Measurements from ENCODE around the gene TMEM63B.

GRCh38 chr6:44081753-44082152, 45.6 kb upstream of the TMEM63B start:
- TF ChIP-seq, protein P1, sequence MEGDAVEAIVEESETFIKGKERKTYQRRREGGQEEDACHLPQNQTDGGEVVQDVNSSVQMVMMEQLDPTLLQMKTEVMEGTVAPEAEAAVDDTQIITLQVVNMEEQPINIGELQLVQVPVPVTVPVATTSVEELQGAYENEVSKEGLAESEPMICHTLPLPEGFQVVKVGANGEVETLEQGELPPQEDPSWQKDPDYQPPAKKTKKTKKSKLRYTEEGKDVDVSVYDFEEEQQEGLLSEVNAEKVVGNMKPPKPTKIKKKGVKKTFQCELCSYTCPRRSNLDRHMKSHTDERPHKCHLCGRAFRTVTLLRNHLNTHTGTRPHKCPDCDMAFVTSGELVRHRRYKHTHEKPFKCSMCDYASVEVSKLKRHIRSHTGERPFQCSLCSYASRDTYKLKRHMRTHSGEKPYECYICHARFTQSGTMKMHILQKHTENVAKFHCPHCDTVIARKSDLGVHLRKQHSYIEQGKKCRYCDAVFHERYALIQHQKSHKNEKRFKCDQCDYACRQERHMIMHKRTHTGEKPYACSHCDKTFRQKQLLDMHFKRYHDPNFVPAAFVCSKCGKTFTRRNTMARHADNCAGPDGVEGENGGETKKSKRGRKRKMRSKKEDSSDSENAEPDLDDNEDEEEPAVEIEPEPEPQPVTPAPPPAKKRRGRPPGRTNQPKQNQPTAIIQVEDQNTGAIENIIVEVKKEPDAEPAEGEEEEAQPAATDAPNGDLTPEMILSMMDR (IDR thresholded peaks at IDR 0.05), result no peak
- TF ChIP-seq POLR2A (IDR thresholded peaks at IDR 0.05), result no peak

All from heart left ventricle (tissue), 13 donors.